ENCODE data around the gene CDC42EP1.
"Not testable (repeated sequence)": the region's sequence is repeated elsewhere in the genome, so short reads cannot be mapped to it uniquely, and the experiment has no call there.

CDC42EP1 gene

DNA sequence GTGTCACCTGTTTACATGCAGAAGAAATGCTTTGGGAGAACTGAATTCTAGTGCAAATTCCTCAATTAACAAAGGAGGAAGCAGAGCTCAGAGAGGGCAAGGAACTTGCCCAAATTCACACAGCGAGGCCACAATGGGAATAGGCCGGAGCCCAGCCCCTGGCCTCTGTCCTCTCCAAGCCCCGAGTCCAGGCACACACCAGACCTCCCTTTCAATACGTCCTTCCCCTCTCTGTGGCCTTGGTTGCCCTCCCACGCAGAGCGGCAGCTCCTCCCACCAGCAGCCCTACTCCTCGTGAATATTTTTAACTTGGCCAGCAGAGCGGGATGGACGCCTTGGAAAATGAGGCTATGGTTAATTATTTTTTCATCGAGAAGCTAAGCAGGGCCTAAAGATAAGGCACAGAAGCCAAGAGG is 39.5 kb upstream of the CDC42EP1 start:
- Histone ChIP-seq H3K4me2 (no peak overlapping the region), H3K27ac (no peak overlapping the region), H3K9me3 (no peaks in the 10 kb centered on the region), H3K36me3 (no peaks in the 10 kb centered on the region), H3K4me1 (peaks cover 14% of the 10 kb centered on the region), H3K27me3 (peaks cover 78% of the 10 kb centered on the region), H4K20me1 (peaks cover 31% of the 10 kb centered on the region), H3K4me3 (no peak overlapping the region), H3K9ac (no peak overlapping the region)
- TF ChIP-seq Cebpa-rat (IDR thresholded peaks at IDR 0.05): no peak

- Histone ChIP-seq H3K9me3 (no peaks in the 10 kb centered on the region), H3K4me3 (no peak overlapping the region), H4K20me1 (peaks cover 26% of the 10 kb centered on the region), H3K27ac (no peak overlapping the region), H3K4me2 (no peak overlapping the region), H3K9ac (no peak overlapping the region), H3K27me3 (peaks cover 78% of the 10 kb centered on the region), H3K4me1 (peaks cover 18% of the 10 kb centered on the region), H3K36me3 (no peaks in the 10 kb centered on the region)
- no peak for TF ChIP-seq Cebpa-rat (IDR thresholded peaks at IDR 0.05)
Measured at GRCh38 chr22:37521236-37521739, 39.0 kb upstream of the CDC42EP1 start.

GRCh38 chr22:37522482-37522881 is 37.8 kb upstream of the CDC42EP1 start:
- H3K4me2 ChIP-seq: no peak overlapping the region
- H3K9me3 ChIP-seq: no peaks in the 10 kb centered on the region
- no peak for TF ChIP-seq Cebpa-rat (IDR thresholded peaks at IDR 0.05)
- no peak overlapping the region for H3K27ac ChIP-seq
- H3K27me3 ChIP-seq: peaks cover 66% of the 10 kb centered on the region
- peaks cover 19% of the 10 kb centered on the region for H3K4me1 ChIP-seq
- H3K36me3 ChIP-seq: no peaks in the 10 kb centered on the region
- no peak overlapping the region for H3K9ac ChIP-seq
- peaks cover 26% of the 10 kb centered on the region for H4K20me1 ChIP-seq
- no peak overlapping the region for H3K4me3 ChIP-seq

DNA sequence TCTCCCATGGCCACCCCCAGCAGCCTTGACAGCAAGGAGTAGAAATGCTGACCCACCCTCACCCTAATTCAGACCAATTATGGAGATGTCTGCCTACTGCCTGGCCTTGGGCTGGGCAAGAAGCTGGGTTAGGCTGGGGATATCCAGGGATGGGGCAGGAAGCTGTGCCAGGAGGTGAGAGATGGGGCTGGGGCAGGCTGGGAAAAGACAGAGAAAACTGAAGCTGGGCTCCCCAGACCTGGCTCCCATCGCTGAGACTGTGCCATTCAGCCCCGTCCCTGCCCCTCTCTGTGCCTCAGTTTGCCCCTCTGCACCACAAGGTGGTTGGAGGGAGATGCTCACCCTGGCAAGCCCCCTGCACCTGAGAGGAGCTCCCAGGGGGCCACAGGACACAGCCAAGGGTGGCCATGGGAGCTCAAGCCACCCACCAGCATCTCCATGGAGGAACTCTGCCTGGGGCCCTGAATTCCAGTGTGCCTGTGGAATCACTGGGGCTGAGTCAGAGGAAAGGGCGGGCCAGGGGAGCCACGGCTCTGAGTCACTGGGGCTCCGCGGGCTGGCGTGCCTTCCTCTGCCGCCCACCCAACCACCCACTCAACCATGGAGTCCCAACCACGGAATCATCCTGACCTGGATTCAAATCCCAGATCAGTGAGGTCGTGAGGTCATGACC is 35.1 kb upstream of the CDC42EP1 start:
- no peak overlapping the region for H3K9ac ChIP-seq
- no peak overlapping the region for H3K27ac ChIP-seq
- H3K36me3 ChIP-seq: no peaks in the 10 kb centered on the region
- H4K20me1 ChIP-seq: peaks cover 9% of the 10 kb centered on the region; the same call in 1 of the 2 replicates
- no peak overlapping the region for H3K4me2 ChIP-seq
- no peak for TF ChIP-seq Cebpa-rat (IDR thresholded peaks at IDR 0.05)
- H3K27me3 ChIP-seq: peaks cover 39% of the 10 kb centered on the region
- no peak overlapping the region for H3K4me3 ChIP-seq
- H3K9me3 ChIP-seq: no peaks in the 10 kb centered on the region
- peaks cover 12% of the 10 kb centered on the region for H3K4me1 ChIP-seq

DNA sequence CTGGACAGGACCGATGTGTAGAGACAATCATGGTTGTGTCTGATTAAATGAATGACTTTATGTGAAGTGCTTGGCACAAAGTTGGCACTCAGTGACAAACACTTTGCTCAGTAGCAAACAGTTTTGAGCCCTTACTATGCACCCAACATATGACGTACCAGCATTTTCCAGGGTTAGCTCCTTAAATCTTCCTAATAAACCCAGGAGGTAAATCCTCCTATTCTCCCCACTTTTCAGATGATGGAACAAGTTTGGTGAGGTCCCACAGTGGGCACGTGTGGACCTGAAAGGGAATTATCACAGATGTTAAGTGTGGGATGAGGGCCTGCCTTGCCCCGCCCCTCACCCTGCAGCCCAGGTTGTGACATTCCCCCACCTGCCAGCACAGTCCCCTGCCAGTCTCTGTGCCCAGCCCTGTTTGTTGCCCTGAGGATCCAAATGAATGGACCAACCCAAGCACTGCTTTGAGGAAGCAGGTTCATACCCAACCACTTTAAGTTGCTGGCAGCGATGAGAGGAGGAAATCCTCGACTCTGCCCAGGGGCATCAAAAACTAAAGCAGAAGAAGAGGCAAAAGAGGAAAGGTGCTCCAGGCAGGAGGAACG is 34.4 kb upstream of the CDC42EP1 start:
- Histone ChIP-seq H3K27me3 (peaks cover 33% of the 10 kb centered on the region), H3K36me3 (no peaks in the 10 kb centered on the region), H3K4me1 (peaks cover 12% of the 10 kb centered on the region), H3K4me3 (no peak overlapping the region), H3K27ac (no peak overlapping the region), H4K20me1 (0 out of 2 replicates have a peak, but pooled peaks cover 7% of the 10 kb centered on the region), H3K4me2 (peak overlapping the region; percentile 32; the same call in 1 of the 2 replicates), H3K9ac (no peak overlapping the region), H3K9me3 (no peaks in the 10 kb centered on the region)
- no peak for TF ChIP-seq Cebpa-rat (IDR thresholded peaks at IDR 0.05)

- Histone ChIP-seq H4K20me1 (0 out of 2 replicates have a peak, but pooled peaks cover 4% of the 10 kb centered on the region), H3K4me1 (peaks cover 12% of the 10 kb centered on the region), H3K9ac (no peak overlapping the region), H3K27me3 (peaks cover 27% of the 10 kb centered on the region), H3K4me2 (peak overlapping the region; percentile 32; the same call in 1 of the 2 replicates), H3K9me3 (no peaks in the 10 kb centered on the region), H3K4me3 (no peak overlapping the region), H3K27ac (no peak overlapping the region), H3K36me3 (no peaks in the 10 kb centered on the region)
- TF ChIP-seq Cebpa-rat (IDR thresholded peaks at IDR 0.05): no peak
Measured at GRCh38 chr22:37526376-37526775, 33.9 kb upstream of the CDC42EP1 start.

DNA sequence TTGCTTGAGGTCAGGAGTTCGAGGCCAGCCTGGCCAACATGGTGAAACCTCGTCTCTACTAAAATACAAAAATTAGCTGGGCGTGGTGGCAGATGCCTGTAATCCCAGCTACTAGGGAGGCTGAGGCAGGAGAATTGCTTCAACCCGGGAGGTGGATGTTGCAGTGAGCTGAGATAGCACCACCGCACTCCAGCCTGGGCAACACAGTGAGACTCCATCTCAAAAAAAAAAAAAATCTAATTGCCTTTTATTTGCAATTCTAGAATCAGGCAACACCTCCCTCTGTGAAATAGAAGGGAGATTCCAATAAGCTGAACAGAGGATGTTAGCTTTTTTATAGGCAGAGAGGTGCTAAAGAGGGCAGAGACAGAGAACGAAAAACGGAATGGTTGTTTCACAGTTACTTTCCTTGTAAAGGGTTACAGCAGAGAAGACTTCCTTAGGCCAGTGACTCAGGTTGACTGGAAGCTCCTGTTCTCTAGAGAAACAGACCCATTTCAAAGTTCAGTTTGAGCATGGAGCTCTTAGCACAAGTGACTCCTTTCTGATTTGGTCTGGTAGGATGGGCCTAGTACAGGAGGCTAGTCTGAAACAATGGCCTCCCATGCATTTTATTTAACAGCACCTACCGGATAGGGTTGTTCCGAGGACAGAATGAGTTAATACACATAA is 33.1 kb upstream of the CDC42EP1 start:
- H3K4me3 ChIP-seq, H4K20me1 ChIP-seq, H3K36me3 ChIP-seq, H3K9ac ChIP-seq, H3K27ac ChIP-seq, H3K4me2 ChIP-seq, H3K9me3 ChIP-seq: not testable (repeated sequence)
- Histone ChIP-seq H3K4me1 (peaks cover 12% of the 10 kb centered on the region), H3K27me3 (peaks cover 19% of the 10 kb centered on the region; the same call in 1 of the 2 replicates)

- not testable (repeated sequence) for H3K27ac ChIP-seq, H4K20me1 ChIP-seq, H3K36me3 ChIP-seq, H3K9me3 ChIP-seq, H3K4me3 ChIP-seq, H3K9ac ChIP-seq, H3K4me2 ChIP-seq
- Histone ChIP-seq H3K4me1 (peaks cover 14% of the 10 kb centered on the region), H3K27me3 (peaks cover 12% of the 10 kb centered on the region; the same call in 1 of the 2 replicates)
Measured at GRCh38 chr22:37527952-37528351, 32.3 kb upstream of the CDC42EP1 start.

- Histone ChIP-seq H3K9me3 (no peaks in the 10 kb centered on the region), H3K4me2 (peak overlapping the region; percentile 39), H3K4me1 (peaks cover 32% of the 10 kb centered on the region), H3K9ac (no peak overlapping the region), H3K27ac (no peak overlapping the region), H4K20me1 (no peaks in the 10 kb centered on the region), H3K4me3 (no peak overlapping the region), H3K36me3 (no peaks in the 10 kb centered on the region), H3K27me3 (0 out of 2 replicates have a peak, but pooled peaks cover 6% of the 10 kb centered on the region)
- TF ChIP-seq Cebpa-rat (IDR thresholded peaks at IDR 0.05): no peak
Measured at GRCh38 chr22:37529652-37530345, 30.5 kb upstream of the CDC42EP1 start.

Data from BLaER1 (cell line).